Fibroblast of the aortic adventitia (primary cell): ENCODE results near the gene PFN3. TPM values are rescaled to one million over a fixed set of nuclear protein-coding genes. Genes with fewer than 3 reads are reported as not detected.

Experiments
- DNase-seq: peaks from one replicate; pipeline ENCODE4 v3.0.0-alpha.2; 2010; ENCODE audit warnings: low read depth
- H3K4me3 ChIP-seq: 2 replicates; pipeline ENCODE4 v1.5.1; 2011; ENCODE audit warnings: low read depth, mild to moderate bottlenecking, control low read depth, low read length, moderate library complexity
- CTCF ChIP-seq: IDR thresholded peaks from 2 replicates; pipeline ENCODE4 v1.5.1; 2011; ENCODE audit warnings: mild to moderate bottlenecking, low read length, control low read depth, inconsistent platforms; ENCODE audit not compliant: insufficient read depth
- total RNA-seq: library from RNA; depleted of rRNA; stranded (reverse); fragments of >200 nt; gene quantifications from 2 replicates; pipeline ENCODE4 v1.2.3, GENCODE V29; 2012; ENCODE audit warnings: low replicate concordance

The PFN3 gene
- total RNA-seq, 1 donor, result not detected

GRCh38 chr5:177442066-177442826, 41.8 kb upstream of the PFN3 start:
- no peak for DNase-seq
- TF ChIP-seq CTCF, result no peak
- no peak overlapping the region for H3K4me3 ChIP-seq

- no peak for TF ChIP-seq CTCF
- H3K4me3 ChIP-seq, result no peak overlapping the region
- DNase-seq, result no peak
Measured at GRCh38 chr5:177440990-177441780, 40.7 kb upstream of the PFN3 start.

DNA sequence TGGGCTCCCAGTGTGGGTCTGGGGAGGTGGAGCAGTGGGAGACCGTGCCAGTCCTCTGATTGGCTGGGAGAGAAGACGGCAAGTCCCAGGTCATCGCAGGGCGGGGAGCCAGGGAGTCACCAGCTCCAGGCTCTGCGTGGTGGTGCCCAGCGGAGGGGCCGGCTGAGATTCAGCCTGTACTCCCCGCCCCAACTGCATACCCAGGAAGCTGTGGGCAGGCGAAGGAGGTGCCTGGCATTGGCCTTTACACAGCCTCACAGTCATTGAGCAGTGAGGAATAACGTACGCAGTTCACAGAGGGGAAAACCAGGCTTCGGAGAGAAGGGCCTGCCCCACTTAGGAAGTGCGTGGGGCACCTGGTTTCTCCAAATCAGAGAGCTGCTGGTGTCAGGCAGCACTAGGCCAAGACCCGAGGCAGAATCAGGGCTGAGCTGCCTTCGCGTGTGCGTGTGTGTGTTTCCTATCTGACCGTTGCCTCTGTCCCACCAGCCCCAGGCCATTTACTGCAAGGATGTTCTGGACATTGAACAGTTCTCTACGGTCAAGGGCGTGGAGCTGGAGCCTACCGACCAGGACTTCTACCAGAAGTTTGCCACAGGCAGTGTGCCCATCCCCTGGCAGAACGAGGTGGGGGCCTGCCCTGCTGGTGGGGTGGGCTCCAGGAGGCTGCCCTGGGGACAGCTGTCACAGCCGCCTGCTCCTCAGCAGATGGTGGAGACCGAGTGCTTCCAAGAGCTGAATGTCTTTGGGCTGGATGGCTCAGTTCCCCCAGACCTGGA, 39.9 kb upstream of the PFN3 start:
- no peak for DNase-seq

GRCh38 chr5:177439518-177440053, 39.1 kb upstream of the PFN3 start:
- no peak for TF ChIP-seq CTCF
- no peak for DNase-seq
- no peak overlapping the region for H3K4me3 ChIP-seq

More for the DNA sequence above, 39.9 kb upstream of the PFN3 start:
- no peak overlapping the region for H3K4me3 ChIP-seq
- no peak for TF ChIP-seq CTCF

- no peak for TF ChIP-seq CTCF
- DNase-seq, result no peak
- H3K4me3 ChIP-seq, result no peak overlapping the region
Measured at GRCh38 chr5:177438468-177438867, 38.0 kb upstream of the PFN3 start.

DNA sequence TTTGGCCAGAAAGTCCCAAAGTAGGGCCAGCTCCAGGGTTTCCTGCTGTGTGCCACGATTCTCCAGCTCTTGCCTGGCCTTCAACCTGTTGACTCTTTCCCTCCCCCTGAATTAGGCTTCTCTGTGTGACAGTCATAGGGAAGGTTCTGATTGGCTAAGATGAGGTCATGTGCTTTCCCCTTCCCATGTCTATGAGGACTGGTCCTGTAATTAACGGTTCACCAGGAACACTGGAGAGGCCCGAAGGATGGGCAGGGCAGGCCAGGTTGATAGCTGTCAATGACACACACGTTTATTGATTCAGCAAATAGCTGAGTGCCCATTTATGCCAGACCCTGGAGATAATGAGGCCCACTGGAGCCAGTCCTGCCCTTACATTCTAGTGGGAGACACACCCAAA, 37.2 kb upstream of the PFN3 start:
- no peak for DNase-seq
- TF ChIP-seq CTCF, result no peak
- H3K4me3 ChIP-seq, result no peak overlapping the region
